ENCODE results near the gene CYP19A1. TPM values are rescaled to one million over a fixed set of nuclear protein-coding genes. Genes with fewer than 3 reads are reported as not detected.

Gene CYP19A1
- total RNA-seq, 1 experiment from 2014 or later: not detected

DNA sequence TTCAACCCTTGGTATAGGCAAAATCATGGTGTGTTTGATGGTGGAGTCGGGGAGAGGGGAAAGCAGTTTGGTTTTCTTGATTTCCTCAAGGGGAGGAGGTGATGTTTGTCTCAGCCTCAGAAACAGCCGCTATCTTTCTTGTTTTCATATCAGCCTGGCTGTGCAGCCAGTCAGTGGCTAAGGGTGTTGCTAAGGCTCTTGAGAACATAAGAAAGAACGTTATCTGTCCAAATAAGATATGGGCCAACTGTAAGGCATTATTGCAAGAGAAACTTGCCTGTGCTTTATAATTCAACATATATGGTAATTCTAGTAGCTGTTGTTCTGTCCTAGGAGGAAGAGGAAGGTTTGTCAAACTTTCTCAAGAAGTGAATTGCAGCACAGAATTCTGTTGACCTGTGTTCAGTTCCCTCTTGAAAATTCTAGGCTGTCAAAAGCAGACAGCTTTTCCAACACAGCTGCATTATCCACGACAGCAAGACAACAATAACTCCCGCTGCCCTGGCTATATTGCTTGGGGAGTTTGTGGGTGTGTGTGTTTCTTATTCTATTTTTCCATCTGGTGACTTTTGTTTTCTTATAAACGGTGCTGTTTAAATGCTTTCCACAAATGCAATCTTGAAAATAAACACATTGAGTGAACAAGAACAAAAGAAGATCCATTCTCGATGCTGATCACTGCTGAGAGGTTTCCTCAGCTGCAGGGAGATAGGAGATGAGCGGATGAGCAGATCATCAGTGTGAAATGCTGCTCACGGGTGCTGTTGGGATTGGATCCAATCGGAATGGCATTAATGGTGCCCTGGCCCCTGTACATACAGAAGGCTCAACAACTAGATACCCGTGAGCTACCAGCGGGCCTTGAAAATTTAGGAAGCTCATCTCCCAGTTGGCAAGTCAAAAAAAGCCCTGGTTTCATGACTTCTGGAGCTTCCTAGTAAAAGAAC is 152.9 kb downstream of the CYP19A1 start:
- POLR2A ChIA-PET: no interaction called here
- CTCF ChIA-PET: no interaction called here
- DNase-seq (ENCODE audit: low read depth, low spot score) (no peak), ATAC-seq (no peak)
- H3K27ac ChIP-seq (ENCODE audit: low read length): no peak overlapping the region
- intact Hi-C loops (cut with micrococcal nuclease; ENCODE audit: unreplicated experiment) (no loop called here), in situ Hi-C loops (cut with HindIII; ENCODE audit: low pct_unique_long_range_greater_than_20kb, low sequenced_read_pairs) (no loop called here)
- BruUV-seq (replicated peaks): no TSS peak
- H3K4me1 ChIP-seq (ENCODE audit: control insufficient read depth, insufficient read depth, low read length): no peaks in the 10 kb centered on the region
- TF ChIP-seq, protein P1, sequence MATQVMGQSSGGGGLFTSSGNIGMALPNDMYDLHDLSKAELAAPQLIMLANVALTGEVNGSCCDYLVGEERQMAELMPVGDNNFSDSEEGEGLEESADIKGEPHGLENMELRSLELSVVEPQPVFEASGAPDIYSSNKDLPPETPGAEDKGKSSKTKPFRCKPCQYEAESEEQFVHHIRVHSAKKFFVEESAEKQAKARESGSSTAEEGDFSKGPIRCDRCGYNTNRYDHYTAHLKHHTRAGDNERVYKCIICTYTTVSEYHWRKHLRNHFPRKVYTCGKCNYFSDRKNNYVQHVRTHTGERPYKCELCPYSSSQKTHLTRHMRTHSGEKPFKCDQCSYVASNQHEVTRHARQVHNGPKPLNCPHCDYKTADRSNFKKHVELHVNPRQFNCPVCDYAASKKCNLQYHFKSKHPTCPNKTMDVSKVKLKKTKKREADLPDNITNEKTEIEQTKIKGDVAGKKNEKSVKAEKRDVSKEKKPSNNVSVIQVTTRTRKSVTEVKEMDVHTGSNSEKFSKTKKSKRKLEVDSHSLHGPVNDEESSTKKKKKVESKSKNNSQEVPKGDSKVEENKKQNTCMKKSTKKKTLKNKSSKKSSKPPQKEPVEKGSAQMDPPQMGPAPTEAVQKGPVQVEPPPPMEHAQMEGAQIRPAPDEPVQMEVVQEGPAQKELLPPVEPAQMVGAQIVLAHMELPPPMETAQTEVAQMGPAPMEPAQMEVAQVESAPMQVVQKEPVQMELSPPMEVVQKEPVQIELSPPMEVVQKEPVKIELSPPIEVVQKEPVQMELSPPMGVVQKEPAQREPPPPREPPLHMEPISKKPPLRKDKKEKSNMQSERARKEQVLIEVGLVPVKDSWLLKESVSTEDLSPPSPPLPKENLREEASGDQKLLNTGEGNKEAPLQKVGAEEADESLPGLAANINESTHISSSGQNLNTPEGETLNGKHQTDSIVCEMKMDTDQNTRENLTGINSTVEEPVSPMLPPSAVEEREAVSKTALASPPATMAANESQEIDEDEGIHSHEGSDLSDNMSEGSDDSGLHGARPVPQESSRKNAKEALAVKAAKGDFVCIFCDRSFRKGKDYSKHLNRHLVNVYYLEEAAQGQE (IDR thresholded peaks at IDR 0.05; ENCODE audit: insufficient read depth in 1 of 2, low read depth in 2 of 2, low read length in 1 of 2): no peak
- TF ChIP-seq SIN3A (IDR thresholded peaks at IDR 0.05; ENCODE audit: borderline replicate concordance, insufficient read depth, low read depth, low read length): no peak
- TF ChIP-seq POLR2AphosphoS5 (IDR thresholded peaks at IDR 0.05; ENCODE audit: low read depth, low read length): no peak
- TF ChIP-seq, protein P2, sequence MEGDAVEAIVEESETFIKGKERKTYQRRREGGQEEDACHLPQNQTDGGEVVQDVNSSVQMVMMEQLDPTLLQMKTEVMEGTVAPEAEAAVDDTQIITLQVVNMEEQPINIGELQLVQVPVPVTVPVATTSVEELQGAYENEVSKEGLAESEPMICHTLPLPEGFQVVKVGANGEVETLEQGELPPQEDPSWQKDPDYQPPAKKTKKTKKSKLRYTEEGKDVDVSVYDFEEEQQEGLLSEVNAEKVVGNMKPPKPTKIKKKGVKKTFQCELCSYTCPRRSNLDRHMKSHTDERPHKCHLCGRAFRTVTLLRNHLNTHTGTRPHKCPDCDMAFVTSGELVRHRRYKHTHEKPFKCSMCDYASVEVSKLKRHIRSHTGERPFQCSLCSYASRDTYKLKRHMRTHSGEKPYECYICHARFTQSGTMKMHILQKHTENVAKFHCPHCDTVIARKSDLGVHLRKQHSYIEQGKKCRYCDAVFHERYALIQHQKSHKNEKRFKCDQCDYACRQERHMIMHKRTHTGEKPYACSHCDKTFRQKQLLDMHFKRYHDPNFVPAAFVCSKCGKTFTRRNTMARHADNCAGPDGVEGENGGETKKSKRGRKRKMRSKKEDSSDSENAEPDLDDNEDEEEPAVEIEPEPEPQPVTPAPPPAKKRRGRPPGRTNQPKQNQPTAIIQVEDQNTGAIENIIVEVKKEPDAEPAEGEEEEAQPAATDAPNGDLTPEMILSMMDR (IDR thresholded peaks at IDR 0.05): no peak
- no peak overlapping the region for H3K4me3 ChIP-seq (ENCODE audit: low read depth in 2 of 2, low read length in 2 of 2)
- no peaks in the 10 kb centered on the region for H3K27me3 ChIP-seq (ENCODE audit: control insufficient read depth, insufficient read depth, low read length)
- no peaks in the 10 kb centered on the region for H3K36me3 ChIP-seq (ENCODE audit: control insufficient read depth, insufficient read depth, low read length)
- H3K9me3 ChIP-seq (ENCODE audit: control insufficient read depth, insufficient read depth, low read depth, low read length): no peaks in the 10 kb centered on the region

DNA sequence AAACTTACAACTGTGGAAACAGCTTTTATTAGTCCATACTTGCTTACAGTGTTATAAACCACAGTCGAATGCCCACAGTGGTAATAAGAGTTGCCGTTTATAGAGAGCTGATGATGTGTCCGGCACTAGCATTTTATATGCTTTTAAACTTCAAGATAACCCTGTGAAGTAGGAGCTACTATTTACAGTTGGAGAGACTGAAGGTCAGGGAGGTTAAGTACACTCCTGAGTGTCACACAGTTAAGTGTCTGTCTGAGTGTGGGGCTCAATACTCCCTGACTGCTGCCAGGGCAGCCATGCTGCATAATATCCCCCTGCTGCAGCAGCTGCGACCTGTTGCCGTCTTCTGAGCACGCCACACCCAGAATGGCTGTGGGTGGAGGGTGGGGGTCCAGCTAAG is 153.8 kb downstream of the CYP19A1 start:
- Histone ChIP-seq H3K36me3 (ENCODE audit: control insufficient read depth, insufficient read depth, low read length) (no peaks in the 10 kb centered on the region), H3K27ac (ENCODE audit: low read length) (no peak overlapping the region), H3K9me3 (ENCODE audit: control insufficient read depth, insufficient read depth, low read depth, low read length) (no peaks in the 10 kb centered on the region), H3K27me3 (ENCODE audit: control insufficient read depth, insufficient read depth, low read length) (no peaks in the 10 kb centered on the region), H3K4me3 (ENCODE audit: low read depth in 2 of 2, low read length in 2 of 2) (no peak overlapping the region), H3K4me1 (ENCODE audit: control insufficient read depth, insufficient read depth, low read length) (no peaks in the 10 kb centered on the region)
- ChIA-PET POLR2A (no interaction called here), CTCF (no interaction called here)
- in situ Hi-C loops (cut with HindIII; ENCODE audit: low pct_unique_long_range_greater_than_20kb, low sequenced_read_pairs) (no loop called here), intact Hi-C loops (cut with micrococcal nuclease; ENCODE audit: unreplicated experiment) (no loop called here)
- TF ChIP-seq TCF7L2 (IDR thresholded peaks at IDR 0.05; ENCODE audit: low read depth, low read length) (peak; percentile 44; the same call in 1 of the 2 replicates), POLR2AphosphoS5 (IDR thresholded peaks at IDR 0.05; ENCODE audit: low read depth, low read length) (no peak)
- DNase-seq (ENCODE audit: low read depth, low spot score) (no peak), ATAC-seq (no peak)
- no TSS peak for BruUV-seq (replicated peaks)

DNA sequence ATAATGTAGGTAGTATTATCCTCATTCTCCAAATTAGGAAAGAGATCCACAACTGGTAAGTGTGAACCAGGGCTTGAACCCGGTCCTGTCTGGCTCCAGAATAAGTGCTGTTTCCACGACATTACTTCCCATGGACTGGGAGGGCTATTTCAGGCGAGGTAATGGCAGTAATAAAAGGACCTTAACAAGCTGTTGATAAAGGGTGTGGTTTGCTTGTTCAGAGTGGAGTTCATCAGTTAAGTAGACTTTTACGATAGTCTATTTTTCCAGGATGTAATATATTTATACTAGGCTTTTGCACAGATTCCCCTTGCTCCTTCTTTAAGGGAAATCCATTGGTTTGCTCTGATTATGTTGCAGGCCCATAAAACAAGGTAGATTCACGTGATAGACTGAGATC is 155.3 kb downstream of the CYP19A1 start:
- H3K27ac ChIP-seq (ENCODE audit: low read length): no peak overlapping the region
- ChIA-PET CTCF (no interaction called here), POLR2A (no interaction called here)
- H3K9me3 ChIP-seq (ENCODE audit: control insufficient read depth, insufficient read depth, low read depth, low read length): no peaks in the 10 kb centered on the region
- H3K27me3 ChIP-seq (ENCODE audit: control insufficient read depth, insufficient read depth, low read length): no peaks in the 10 kb centered on the region
- intact Hi-C loops (cut with micrococcal nuclease; ENCODE audit: unreplicated experiment): no loop called here
- no peak for ATAC-seq
- BruUV-seq (replicated peaks): no TSS peak
- no peak for DNase-seq (ENCODE audit: low read depth, low spot score)
- no peak overlapping the region for H3K4me3 ChIP-seq (ENCODE audit: low read depth in 2 of 2, low read length in 2 of 2)
- TF ChIP-seq, protein P2 (IDR thresholded peaks at IDR 0.05): no peak
- TF ChIP-seq TCF7L2 (IDR thresholded peaks at IDR 0.05; ENCODE audit: low read depth, low read length) (no peak), POLR2AphosphoS5 (IDR thresholded peaks at IDR 0.05; ENCODE audit: low read depth, low read length) (no peak), SIN3A (IDR thresholded peaks at IDR 0.05; ENCODE audit: borderline replicate concordance, insufficient read depth, low read depth, low read length) (no peak)
- TF ChIP-seq, protein P1 (IDR thresholded peaks at IDR 0.05; ENCODE audit: insufficient read depth in 1 of 2, low read depth in 2 of 2, low read length in 1 of 2): no peak
- H3K36me3 ChIP-seq (ENCODE audit: control insufficient read depth, insufficient read depth, low read length): no peaks in the 10 kb centered on the region
- H3K4me1 ChIP-seq (ENCODE audit: control insufficient read depth, insufficient read depth, low read length): no peaks in the 10 kb centered on the region
- in situ Hi-C loops (cut with HindIII; ENCODE audit: low pct_unique_long_range_greater_than_20kb, low sequenced_read_pairs): no loop called here
